ENCODE measurements around the gene CBFA2T3.

The CBFA2T3 gene

DNA sequence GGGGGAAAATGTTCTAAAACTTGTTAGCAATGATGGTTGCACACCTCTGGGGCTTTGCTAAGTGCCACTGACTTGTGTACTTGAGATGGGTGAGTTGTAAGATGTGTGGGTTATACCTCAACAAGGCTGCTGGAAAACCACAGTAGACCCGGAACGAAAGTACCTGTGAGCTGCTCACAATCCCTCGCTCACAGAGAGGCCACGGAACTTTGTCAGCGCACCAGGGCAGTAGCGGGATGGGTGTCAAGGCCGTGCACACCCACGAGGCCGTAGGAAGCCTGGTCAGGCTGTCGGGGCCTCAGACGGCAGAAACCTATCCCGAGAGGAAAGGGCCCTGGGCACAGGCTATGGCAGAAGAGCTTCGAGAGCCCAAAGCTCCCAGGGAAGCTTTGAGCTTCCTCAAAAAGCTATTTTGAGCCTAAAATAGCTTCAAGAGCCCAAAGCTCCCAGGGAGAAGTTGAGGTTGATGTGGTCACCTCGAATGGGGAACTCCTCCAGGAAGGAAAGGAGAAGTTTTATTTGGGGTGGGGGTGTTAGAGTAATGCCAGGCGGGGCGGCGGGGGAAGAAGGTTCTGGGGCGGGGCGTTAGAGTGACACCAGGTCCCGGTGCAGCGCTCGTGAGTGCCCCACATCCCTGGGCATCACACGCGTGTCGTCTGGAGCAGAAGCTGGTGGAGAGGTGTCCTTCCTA lies 19.0 kb downstream of the CBFA2T3 start:
- DNase-seq: no peak

DNA sequence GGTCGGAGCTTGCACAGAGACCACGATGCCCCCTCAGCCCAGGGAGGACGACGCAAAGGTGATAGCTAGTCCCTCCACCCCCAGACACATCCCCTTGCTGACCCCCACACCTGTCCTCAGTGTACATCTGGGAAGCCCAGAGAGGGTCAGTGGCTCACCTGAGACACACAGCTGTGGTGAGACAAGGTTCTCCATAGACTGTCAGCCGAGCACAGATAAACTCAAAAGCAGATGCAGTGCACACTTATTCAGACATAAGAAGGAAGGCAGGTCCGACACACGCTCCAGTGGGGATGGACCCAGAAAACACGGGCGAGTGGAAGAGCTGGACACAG lies 19.6 kb downstream of the CBFA2T3 start:
- DNase-seq: no peak

DNA sequence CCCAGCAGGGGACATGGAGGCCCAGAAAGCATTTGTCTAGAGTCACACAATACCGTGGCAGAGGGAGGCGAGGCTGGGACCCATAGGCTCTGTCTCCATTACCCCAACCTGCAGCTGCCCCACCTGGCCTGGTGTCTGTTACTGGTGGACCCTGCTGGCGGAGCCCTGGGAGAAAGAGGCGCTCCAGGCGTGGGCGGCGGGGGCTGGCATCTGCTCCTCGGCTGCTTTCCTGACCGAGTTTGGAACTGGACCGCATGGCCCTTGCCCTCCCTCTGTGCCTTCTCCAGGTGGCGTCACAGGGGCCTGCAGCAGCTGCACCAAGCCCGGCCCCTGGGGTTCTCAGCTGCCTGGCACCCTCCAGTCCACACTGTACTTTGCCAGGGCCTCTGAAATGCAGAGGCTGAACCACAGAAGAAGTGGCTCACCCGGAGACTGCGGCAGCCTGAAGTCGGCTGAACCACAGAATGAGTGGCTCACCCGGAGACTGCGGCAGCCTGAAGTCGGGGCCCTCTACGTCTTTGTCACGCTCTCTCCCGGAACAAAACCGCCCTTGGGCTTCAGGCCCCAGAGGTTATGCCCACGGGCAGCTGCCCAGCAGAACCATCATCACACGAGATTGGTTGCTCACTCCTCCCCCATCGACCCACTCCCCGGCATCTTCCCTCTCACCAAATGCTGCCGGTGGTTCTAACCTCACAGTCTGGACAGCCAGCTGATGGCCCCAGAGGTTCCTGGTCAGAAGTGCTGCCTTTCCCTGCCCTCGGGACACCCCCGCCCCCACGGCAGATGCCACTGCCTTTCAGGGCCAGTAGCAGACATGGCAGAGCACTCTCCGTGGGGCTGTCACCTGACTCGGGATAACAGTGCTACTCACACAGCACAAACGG lies 20.2 kb downstream of the CBFA2T3 start:
- DNase-seq: no peak

DNA sequence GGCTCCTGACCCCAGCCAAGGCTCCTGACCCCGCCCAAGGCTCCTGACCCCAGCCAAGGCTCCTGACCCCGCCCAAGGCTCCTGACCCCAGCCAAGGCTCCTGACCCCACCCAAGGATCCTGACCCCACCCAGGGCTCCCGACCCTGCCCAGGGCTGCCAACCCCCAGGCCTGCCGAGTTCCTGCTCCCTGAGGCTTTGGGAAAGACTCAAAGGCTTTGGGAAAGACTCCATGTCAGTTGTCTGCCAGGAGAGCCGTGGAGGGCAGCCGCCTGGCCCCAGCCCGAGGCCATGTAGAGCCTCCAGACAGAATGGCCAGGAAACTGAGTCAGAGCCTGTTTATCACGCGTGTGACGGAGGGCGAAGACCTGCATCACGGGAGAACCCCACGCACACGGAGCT lies 21.1 kb downstream of the CBFA2T3 start:
- no peak for DNase-seq

DNA sequence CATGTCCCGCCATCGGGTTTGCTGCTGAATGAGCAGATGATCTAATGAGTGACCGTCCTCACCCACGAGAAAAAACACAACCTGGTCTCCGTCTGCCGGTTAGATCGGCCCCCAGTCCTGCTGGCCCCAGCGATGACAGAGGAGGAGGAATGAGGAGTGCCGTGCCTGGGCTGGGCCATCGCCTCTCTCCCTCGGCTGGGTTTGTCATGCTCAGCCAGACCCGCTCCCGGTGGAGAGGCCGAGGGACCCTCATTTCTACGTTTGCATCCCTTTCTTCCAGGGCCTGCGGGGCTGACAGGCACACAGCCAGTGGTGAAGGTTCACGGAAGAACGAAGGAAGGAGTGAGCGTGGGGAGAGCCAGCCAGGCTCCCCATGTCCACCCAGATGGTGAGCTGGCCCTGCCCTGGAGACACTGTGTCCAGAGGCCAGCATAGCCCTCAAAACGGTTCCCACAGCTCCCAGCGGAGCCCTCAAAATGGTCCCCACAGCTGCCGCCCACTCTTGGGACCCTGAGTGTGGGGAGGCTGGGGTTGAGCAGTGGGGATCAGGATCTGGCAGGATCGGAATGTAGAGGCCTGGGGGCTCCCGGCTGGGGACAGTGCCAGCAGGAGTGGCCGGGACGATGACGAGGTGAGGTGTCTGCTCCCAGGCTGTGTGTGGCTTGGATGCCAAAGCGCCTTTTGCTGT lies 23.9 kb downstream of the CBFA2T3 start:
- DNase-seq: no peak

DNA sequence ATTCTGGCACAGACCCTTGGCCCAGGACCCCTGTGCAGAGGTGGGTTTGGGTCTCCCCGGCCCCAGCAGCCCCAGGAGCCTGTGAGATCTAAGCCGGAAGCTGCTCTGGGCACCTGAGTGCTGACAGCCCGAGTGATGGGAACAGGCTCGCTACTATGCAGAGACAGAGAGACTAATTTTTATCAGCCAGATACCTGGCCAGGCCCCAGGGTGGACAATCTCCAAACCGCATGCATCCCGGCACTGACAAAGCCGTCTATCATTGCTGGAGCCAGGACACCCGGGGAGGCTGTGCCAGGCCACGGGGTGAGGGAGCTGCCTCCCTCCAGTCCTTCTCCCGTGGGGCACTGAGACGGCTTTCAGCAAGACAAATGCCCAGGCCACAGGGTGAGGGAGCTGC lies 25.0 kb downstream of the CBFA2T3 start:
- DNase-seq: no peak

DNA sequence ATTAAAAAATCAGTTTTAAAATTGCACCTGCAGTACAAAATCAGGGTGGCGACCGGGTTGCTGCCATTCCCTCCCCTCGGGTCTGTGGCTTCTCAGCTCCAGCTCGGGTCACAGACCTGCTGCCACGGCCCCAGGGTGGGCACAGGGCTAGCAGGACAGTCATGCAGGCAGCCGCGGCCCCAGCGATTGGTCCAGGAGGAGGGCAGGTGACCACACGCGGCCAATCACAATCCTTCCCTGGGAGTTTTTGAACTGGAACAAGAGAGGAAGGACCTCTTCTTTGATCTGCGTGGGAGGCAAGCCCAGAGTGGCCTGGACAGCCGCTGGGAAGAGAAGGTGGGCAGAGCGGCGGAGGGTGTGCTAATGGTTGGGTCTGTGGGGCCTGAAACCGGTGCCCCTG lies 25.5 kb downstream of the CBFA2T3 start:
- DNase-seq: no peak

DNA sequence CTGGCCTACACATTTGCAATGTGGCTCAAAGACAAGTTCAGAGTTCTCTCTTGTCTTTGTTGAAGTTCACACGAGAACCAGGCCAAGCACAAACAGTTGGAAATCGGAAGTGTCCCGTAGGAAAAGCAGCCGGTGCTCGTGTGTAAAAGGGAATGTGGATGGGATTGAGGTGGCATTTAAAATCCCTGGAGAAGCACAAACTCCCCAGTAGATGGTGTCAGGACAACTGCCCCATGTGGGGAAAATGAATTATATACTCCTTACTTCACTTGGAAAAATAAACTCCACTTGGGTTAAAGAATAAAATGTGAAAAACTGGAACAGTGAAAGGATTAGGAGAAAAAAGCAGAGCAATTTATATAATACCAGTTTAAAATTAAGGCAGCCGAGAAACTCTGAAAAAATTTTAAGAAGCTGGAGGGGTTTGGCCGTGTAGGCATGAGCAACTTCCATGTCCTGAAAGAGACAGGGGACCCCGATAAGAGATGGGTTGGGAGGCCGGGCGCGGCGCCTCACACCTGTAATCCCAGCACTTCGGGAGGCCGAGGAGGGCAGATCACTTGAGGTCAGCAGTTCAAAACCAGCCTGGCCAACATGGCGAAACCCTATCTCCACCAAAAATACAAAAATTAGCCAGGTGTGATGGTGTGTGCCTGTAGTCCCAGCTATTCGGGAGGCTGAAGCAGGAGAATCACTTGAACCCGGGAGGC lies 28.1 kb downstream of the CBFA2T3 start:
- no peak for DNase-seq

DNA sequence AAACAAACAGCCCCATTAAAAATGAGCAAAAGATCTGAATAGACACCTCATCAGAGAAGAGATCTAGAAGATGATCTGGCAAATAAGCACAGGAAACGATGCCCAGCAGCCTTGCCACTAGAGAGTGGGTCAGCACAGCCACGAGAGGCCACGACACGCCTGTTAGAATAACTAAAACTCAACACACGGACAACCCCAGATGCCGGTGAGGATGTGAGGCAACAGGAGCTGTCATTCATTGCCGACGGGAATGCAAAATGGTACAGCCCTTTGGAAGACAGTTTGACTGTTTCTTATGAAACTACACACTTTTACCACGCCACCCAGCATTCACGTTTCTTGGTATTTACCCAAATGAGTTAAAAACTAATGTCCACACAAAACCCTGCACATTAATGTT lies 31.5 kb downstream of the CBFA2T3 start:
- DNase-seq: no peak

DNA sequence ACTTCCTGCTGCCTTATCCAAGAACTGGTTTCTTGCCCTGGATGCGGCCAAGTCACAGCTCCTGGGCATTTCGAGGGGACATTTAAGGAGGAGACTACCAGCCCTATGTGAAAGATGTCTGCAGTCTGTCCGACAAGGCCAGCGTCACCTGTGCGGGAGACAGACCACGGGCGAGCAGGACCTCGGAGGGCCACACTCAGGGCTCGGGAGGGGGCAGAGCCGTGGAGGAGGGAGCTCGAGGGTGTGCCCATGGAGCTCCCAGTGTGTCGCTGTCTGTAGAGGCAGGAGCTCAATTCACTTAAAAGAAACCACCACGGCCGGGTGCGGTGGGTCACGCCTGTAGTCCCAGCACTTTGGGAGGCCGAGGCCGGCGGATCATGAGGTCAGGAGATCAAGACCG lies 33.3 kb downstream of the CBFA2T3 start:
- no peak for DNase-seq

DNA sequence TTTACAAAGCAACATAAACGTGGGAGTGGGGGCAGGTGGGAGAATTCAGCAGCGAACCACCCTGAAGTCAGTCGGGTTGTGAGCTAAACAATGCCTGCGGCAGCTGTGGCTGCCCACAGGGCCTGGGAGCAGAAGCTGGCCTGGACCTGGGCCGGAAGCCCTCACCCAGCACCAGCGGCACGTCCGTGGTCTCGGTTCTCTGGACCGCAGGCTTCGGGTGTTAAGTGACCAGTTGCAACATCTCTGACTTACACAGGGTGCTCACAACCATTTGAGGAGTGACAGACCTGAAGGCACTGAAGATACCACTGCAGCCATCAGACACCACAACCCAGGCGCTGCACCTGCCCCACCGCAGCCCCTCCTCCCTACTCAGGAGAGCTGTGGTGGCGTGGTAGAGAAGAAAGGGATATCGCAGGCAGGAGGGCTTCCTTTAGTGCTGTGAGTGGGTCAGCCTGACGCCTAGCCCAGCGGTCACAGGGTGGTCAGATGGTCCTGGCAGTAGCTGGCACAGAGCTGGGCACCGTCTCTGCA lies 33.8 kb downstream of the CBFA2T3 start:
- DNase-seq: no peak

DNA sequence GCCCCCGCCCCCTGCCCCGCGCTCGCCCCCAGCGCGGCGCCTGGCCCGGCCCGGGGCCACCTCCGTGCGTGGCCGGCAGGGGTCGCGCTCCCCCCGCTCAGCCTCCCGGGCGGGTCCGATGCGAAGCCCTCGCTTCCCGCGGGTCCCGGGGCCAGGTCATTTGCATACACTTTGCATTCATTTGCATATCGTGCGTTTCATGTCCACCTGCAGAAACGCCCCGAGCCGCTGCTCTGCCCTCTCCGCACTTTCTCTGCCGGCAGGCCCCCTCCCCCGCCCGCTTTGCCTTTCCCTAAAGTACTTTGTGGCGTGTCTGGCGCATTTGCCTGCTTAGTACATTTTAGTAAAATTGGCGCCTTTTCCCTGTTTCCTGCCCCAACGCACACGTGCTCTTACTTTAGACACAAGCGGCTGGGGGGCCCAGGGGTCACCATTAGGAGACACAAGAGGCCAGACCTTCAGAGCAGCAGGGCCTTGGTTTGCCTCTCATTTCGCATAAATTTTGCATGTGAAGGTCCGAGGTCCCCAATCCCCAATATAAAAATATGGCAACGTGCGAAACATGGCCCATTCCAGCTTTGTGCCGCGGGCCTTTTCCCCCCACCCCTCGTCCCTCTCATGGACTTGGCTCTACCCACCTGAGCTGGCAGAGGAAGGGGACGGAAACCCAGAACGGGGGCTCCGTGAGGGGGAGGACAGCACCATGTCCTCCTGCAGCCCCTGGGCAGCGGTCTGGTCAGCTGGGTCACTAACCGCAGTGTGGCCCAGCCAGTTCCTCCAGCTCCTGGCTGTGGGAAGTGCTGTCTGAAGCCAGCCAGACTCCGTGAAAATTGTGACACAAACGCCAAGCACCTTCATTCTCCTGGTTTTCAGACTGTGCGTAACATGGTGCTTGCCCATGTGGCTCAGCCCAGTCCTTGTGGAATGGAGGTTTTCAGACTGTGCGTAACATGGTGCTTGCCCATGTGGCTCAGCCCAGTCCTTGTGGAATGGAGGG lies 34.8 kb downstream of the CBFA2T3 start:
- DNase-seq: no peak

DNA sequence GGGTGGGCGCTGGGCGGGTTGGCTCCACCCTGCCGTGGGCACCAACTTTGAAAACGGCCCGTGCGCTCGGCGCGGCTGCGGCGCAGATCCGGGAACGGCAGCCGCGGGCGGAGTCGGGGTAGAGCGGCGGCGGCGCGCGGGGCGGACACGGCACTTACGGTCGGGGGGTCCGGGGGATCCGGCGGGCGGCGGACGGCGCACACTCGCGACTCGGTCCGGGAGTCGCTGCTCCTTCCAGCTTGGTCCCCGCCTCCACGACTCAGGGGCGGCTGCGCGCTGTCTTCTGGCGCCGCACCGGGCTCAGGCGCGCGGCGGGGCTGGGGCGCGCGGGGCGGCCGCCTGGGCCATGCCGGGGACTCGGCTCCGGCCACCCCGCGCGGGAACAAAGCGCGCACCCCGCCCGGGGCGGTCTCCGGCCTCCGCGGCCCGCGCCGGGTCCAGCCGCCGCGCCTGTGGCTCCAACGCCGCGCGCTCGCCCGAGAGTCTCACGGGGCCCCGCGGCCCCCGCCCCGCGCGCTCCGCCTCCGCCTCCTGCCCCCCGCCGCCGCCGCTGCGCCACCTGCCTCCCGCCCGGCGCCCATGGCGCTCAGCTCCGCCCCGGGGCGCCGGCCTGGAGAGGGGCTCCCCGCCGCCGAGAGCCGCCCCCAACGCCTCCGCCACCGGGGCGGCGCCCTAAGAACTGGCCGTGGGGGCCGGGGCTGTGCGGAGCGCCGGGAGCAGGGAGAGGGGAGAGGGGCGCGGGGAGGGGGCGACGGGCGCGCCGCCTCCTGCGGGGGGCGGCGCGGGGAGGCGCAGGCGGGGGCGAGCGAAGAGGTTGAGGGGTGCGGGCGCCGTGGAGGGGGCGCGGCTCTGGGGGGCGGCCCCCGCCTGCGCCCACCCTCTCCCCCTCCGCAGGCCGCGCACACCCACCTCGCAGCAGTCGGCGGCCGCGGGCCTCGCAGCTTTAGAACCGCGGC lies 35.9 kb downstream of the CBFA2T3 start:
- no peak for DNase-seq

DNA sequence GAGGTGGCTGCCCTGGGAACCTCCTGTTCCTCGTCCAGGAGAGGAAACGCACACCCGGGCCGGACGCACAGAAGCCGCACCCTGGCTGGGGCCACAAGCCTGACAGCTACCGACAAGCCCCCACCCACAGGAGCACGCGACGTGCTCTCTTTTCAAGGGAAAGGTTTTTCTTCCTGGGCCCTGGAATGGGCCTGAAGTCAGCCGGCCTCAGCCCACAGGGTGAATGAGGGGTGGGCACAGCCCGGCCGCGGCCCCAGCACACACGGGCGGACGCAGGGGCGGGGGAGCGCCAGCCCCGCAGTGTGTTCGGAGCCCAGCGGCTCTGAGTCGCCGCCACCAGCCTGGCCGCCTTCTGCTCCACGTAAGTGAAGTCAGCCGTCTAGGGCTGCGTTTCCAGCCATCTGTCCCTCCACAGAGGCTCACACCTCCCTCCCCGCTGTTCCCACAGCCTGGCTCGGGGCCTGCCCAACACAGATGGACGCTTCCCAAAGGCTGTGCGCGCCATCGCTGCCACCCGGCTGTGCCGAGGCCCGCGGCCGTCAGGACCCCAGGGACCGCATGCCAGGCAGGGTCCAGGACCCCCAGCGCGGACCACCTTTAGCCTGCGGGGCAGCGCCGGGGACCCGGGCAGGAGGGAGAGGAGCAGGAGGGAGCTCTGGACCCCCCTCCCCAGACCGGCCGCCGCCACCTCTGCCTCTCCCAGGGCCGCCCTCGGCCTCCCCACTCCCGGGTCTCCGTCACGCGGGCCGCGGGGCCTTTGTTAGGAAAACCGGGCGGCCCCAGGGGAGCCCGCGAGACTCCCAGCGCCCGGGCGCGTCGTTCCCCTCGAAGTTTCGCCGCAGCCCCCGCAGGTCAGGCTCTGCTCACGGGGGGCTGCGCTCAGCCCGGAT lies 36.8 kb downstream of the CBFA2T3 start:
- DNase-seq: no peak

DNA sequence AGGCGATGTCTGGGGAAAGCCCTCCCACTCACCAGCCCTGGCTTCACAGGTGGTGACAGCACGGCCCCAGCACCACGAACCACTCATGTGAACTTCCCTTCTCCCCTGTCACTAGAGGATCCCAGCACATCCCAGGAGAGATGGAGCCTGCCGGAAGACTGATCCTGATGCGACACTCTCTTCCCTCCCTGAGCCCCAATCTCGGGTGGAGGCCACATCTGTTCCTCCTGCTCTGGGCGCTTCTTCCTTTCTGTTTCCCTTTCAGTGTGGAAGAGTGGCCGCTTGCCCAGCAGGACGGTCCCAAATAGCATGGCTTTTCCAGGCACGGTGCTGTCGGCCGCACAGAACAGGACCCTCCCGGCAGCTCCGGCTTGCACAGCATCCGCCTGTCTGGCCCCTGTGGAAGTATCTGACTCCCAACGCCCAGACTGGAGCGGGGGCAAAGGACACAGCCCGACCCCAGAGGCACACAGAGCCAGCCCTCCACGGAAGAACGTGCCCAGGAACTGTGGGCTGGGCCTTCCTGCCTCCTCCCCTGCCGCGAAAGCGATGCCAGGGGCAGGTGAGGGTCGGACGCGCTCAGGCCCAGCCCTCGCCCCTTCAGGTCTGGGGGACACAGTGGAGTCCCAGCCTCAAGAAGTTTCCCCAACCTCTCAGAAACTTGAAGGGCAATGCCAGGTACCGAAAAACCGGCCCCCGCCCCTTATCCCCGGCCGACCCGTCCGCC lies 37.6 kb downstream of the CBFA2T3 start:
- no peak for DNase-seq

DNA sequence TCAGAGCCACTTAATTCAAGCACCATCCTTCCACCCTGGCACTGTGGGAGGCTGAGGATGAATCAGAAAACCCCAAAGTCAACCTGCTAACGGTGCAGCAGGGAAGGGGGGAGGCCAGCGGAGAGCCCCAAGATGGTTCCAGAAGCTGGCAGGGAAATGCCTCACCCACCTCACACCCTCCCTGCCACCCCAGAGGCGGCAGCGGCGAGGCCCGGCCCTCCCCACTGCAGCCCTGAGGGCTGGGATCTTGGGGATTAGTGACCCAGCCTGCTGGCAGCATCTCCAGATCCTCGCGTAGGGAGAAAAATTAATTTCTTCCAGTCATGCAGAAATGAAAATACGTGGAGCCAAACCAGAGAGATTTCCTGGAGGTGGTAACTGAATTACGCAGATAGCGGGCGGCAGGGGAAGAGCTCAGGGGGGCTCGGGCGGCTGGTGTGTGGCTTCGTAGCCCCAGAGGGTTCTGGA lies 38.2 kb downstream of the CBFA2T3 start:
- DNase-seq: no peak

DNA sequence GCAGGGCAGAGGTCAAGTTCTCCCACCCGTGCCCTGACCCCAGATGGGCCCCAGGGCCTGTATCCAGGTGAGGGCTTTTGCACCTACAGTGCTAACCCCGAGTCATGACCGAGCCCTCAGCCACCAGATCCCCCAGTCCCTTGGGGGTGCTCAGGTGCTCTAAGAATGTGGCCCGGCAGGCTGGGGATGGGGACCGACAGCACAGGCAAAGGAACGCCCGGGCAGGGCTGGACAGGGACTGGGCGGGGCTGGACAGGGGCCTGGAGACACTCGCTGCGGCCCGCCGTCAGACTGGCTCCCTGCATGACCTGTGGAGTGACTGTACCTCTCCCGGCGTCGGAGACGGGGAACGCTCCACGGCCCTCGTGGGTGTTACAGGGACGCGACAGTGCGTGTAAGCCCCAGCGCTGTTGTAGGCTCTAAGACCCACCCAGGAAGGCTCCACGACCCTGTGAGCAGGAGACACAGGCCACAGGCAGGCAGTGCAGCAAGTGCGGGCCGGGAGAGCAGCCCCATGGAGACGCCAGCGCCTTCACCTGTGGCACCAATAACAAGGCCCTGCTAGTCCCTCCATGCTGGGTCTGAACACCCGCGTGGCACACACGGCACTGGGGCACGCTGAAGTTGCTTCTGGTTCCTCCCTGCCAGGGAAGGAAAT lies 38.8 kb downstream of the CBFA2T3 start:
- DNase-seq: no peak

DNA sequence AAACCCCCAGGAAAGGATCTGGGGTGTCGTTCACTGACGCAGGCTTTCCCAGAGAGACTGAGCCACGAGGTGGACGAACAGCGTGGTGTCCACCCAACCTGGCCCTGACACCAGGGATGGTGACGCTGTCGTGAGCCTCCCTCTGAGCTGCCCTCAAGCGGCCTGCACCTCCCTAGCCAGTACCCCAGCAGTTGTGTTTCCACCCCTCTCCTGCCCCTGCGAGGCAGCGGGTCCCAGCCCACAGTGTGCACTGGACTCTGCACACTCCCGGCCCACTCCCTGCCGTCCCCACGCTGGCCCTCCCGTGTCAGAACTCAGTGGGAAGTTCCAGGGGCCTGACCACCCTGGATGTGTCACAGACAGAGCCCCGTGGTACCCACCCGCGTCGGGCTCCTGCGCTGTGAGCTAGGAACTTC lies 39.8 kb downstream of the CBFA2T3 start:
- no peak for DNase-seq

All from NCI-H187 treated with DMSO at 0.1 percent for 48 hours (cell line).